ENCODE data around the gene SART1. TPM values are rescaled to one million over a fixed set of nuclear protein-coding genes. Genes with fewer than 3 reads are reported as not detected.

Gene SART1
- total and polyA plus RNA-seq, 4 donors, result 13.6 to 24.3 (median 15.1) TPM

GRCh38 chr11:65954771-65955170 is 6.8 kb upstream of the SART1 start:
- H3K9me3 ChIP-seq (ENCODE audit: control insufficient read depth in 4 of 4, low read length in 3 of 4), result no peaks in the 10 kb centered on the region
- no peak for TF ChIP-seq RAD21 (IDR thresholded peaks at IDR 0.05)
- TF ChIP-seq ZBTB33 (IDR thresholded peaks at IDR 0.05), result no peak
- no peak for TF ChIP-seq NR2F2 (IDR thresholded peaks at IDR 0.05)
- TF ChIP-seq JUND (IDR thresholded peaks at IDR 0.05), result no peak
- no peak for TF ChIP-seq REST (IDR thresholded peaks at IDR 0.05)
- TF ChIP-seq RXRA (IDR thresholded peaks at IDR 0.05), result no peak
- no peak for TF ChIP-seq HNF4G (IDR thresholded peaks at IDR 0.05)
- no peak for TF ChIP-seq EGR1 (IDR thresholded peaks at IDR 0.05; ENCODE audit: low read depth in 2 of 2)
- TF ChIP-seq HNF4A (conservative IDR thresholded peaks at IDR 0.05), result no peak
- TF ChIP-seq, protein P1, sequence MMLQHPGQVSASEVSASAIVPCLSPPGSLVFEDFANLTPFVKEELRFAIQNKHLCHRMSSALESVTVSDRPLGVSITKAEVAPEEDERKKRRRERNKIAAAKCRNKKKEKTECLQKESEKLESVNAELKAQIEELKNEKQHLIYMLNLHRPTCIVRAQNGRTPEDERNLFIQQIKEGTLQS (IDR thresholded peaks at IDR 0.05), result no peak
- TF ChIP-seq, protein P2, sequence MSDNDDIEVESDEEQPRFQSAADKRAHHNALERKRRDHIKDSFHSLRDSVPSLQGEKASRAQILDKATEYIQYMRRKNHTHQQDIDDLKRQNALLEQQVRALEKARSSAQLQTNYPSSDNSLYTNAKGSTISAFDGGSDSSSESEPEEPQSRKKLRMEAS (IDR thresholded peaks at IDR 0.05), result no peak
- TF ChIP-seq FOXA2 (IDR thresholded peaks at IDR 0.05), result no peak
- TF ChIP-seq GABPA (IDR thresholded peaks at IDR 0.05 in 1 of 2, conservative IDR thresholded peaks at IDR 0.05 in 1 of 2), result no peak
- no peak for TF ChIP-seq SP1 (IDR thresholded peaks at IDR 0.05)
- no peak for TF ChIP-seq YY1 (IDR thresholded peaks at IDR 0.05)
- TF ChIP-seq FOXA1 (IDR thresholded peaks at IDR 0.05), result no peak
- TF ChIP-seq, protein P3, sequence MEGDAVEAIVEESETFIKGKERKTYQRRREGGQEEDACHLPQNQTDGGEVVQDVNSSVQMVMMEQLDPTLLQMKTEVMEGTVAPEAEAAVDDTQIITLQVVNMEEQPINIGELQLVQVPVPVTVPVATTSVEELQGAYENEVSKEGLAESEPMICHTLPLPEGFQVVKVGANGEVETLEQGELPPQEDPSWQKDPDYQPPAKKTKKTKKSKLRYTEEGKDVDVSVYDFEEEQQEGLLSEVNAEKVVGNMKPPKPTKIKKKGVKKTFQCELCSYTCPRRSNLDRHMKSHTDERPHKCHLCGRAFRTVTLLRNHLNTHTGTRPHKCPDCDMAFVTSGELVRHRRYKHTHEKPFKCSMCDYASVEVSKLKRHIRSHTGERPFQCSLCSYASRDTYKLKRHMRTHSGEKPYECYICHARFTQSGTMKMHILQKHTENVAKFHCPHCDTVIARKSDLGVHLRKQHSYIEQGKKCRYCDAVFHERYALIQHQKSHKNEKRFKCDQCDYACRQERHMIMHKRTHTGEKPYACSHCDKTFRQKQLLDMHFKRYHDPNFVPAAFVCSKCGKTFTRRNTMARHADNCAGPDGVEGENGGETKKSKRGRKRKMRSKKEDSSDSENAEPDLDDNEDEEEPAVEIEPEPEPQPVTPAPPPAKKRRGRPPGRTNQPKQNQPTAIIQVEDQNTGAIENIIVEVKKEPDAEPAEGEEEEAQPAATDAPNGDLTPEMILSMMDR (IDR thresholded peaks at IDR 0.05; ENCODE audit: low read depth, low read length, missing input control), result no peak
- H3K27ac ChIP-seq (ENCODE audit: low read depth in 1 of 2, low read length in 2 of 2), result no peak overlapping the region
- no peaks in the 10 kb centered on the region for H3K27me3 ChIP-seq (ENCODE audit: control insufficient read depth in 4 of 4, insufficient read depth in 4 of 4, low read length in 3 of 4)
- no peak overlapping the region for H3K4me3 ChIP-seq (ENCODE audit: low read depth in 1 of 3, low read length in 3 of 3)
- no peaks in the 10 kb centered on the region for H3K36me3 ChIP-seq (ENCODE audit: control insufficient read depth in 4 of 4, insufficient read depth in 3 of 4, low read depth in 1 of 4, low read length in 3 of 4)
- H3K9ac ChIP-seq (ENCODE audit: low read depth in 1 of 2, low read length in 2 of 2), result no peak overlapping the region
- 89% methylated on average over 8 of the region's 8 CpGs for WGBS
- no peak for DNase-seq (ENCODE audit: low spot score)
- peaks cover 3 to 9% (median 4%) of the 10 kb centered on the region in 4 donors for H3K4me1 ChIP-seq (ENCODE audit: control insufficient read depth in 4 of 4, insufficient read depth in 4 of 4, low read length in 3 of 4)

- 75% methylated on average over 4 of the region's 4 CpGs for WGBS
- H3K27me3 ChIP-seq (ENCODE audit: control insufficient read depth in 4 of 4, insufficient read depth in 4 of 4, low read length in 3 of 4), result no peaks in the 10 kb centered on the region
- H3K9ac ChIP-seq (ENCODE audit: low read depth in 1 of 2, low read length in 2 of 2), result no peak overlapping the region
- H3K36me3 ChIP-seq (ENCODE audit: control insufficient read depth in 4 of 4, insufficient read depth in 3 of 4, low read depth in 1 of 4, low read length in 3 of 4), result no peaks in the 10 kb centered on the region
- H3K4me3 ChIP-seq (ENCODE audit: low read depth in 1 of 3, low read length in 3 of 3), result no peak overlapping the region
- DNase-seq (ENCODE audit: low spot score), result no peak
- no peaks in the 10 kb centered on the region for H3K9me3 ChIP-seq (ENCODE audit: control insufficient read depth in 4 of 4, low read length in 3 of 4)
- H3K27ac ChIP-seq (ENCODE audit: low read depth in 1 of 2, low read length in 2 of 2), result no peak overlapping the region
- H3K4me1 ChIP-seq (ENCODE audit: control insufficient read depth in 4 of 4, insufficient read depth in 4 of 4, low read length in 3 of 4), result peaks cover 5 to 16% (median 15%) of the 10 kb centered on the region in 4 donors
- TF ChIP-seq, protein P2 (IDR thresholded peaks at IDR 0.05), result no peak
- TF ChIP-seq FOXA1 (IDR thresholded peaks at IDR 0.05) (no peak), FOXA2 (IDR thresholded peaks at IDR 0.05) (no peak), YY1 (IDR thresholded peaks at IDR 0.05) (no peak), HNF4A (conservative IDR thresholded peaks at IDR 0.05) (no peak), SP1 (IDR thresholded peaks at IDR 0.05) (no peak), GABPA (IDR thresholded peaks at IDR 0.05 in 1 of 2, conservative IDR thresholded peaks at IDR 0.05 in 1 of 2) (no peak), EGR1 (IDR thresholded peaks at IDR 0.05; ENCODE audit: low read depth in 2 of 2) (no peak), ZBTB33 (IDR thresholded peaks at IDR 0.05) (no peak), JUND (IDR thresholded peaks at IDR 0.05) (no peak), HNF4G (IDR thresholded peaks at IDR 0.05) (no peak), TAF1 (conservative IDR thresholded peaks at IDR 0.05) (no peak)
- TF ChIP-seq, protein P1 (IDR thresholded peaks at IDR 0.05), result no peak
- TF ChIP-seq, protein P3 (IDR thresholded peaks at IDR 0.05; ENCODE audit: low read depth, low read length, missing input control), result no peak
These were observed 3.2 kb upstream of the SART1 start for GRCh38 chr11:65958291-65958690.
